ENCODE data around the gene ANXA4.
"Not testable (repeated sequence)": the region's sequence is repeated elsewhere in the genome, so short reads cannot be mapped to it uniquely, and the experiment has no call there.

Gene ANXA4

GRCh38 chr2:69815717-69816116 is 73.8 kb downstream of the ANXA4 start:
- no peak for DNase-seq

- DNase-seq: peak; percentile 71
Measured at GRCh38 chr2:69816923-69817542, 75.1 kb downstream of the ANXA4 start.

- no peak for DNase-seq
Measured at GRCh38 chr2:69817729-69818501, 76.0 kb downstream of the ANXA4 start.

GRCh38 chr2:69827796-69828540 is 86.0 kb downstream of the ANXA4 start:
- no peak for DNase-seq

GRCh38 chr2:69828938-69829255 is 87.0 kb downstream of the ANXA4 start:
- no peak for DNase-seq

GRCh38 chr2:69829256-69830044 is 87.5 kb downstream of the ANXA4 start, which contains the start of gene GMCL1:
GMCL1 (plus strand) TSS chr2:69829660; CDS start chr2:69829893, 233 bp downstream.
- peak; percentile 85 for DNase-seq

GRCh38 chr2:69830045-69830905 is 88.3 kb downstream of the ANXA4 start:
- DNase-seq: no peak

- not testable (repeated sequence) for DNase-seq
Measured at GRCh38 chr2:69830906-69831241, 88.9 kb downstream of the ANXA4 start.

GRCh38 chr2:69831354-69831905 is 89.5 kb downstream of the ANXA4 start:
- no peak for DNase-seq

GRCh38 chr2:69833752-69834151 is 91.8 kb downstream of the ANXA4 start:
- DNase-seq: no peak

GRCh38 chr2:69835666-69836065 is 93.7 kb downstream of the ANXA4 start:
- no peak for DNase-seq

GRCh38 chr2:69836316-69836715 is 94.4 kb downstream of the ANXA4 start:
- DNase-seq: no peak

GRCh38 chr2:69837533-69837932 is 95.6 kb downstream of the ANXA4 start:
- no peak for DNase-seq

- DNase-seq: no peak
Measured at GRCh38 chr2:69843993-69844392, 102.1 kb downstream of the ANXA4 start.

GRCh38 chr2:69844560-69844959 is 102.6 kb downstream of the ANXA4 start:
- no peak for DNase-seq

GRCh38 chr2:69846182-69847067 is 104.5 kb downstream of the ANXA4 start:
- DNase-seq: no peak

- DNase-seq: no peak
Measured at GRCh38 chr2:69847068-69847828, 105.3 kb downstream of the ANXA4 start.

- no peak for DNase-seq
Measured at GRCh38 chr2:69848186-69848790, 106.4 kb downstream of the ANXA4 start.

- no peak for DNase-seq
Measured at GRCh38 chr2:69858261-69858660, 116.3 kb downstream of the ANXA4 start.

- DNase-seq: no peak
Measured at GRCh38 chr2:69863298-69863697, 121.4 kb downstream of the ANXA4 start.
